Osteoblast (primary cell): ENCODE data around the gene VAMP8. TPM values are rescaled to one million over a fixed set of nuclear protein-coding genes. Genes with fewer than 3 reads are reported as not detected.

Source experiments
- DNase-seq: peaks from one replicate; pipeline ENCODE4 v3.0.0; 2011; ENCODE audit warnings: low spot score, mixed read lengths; ENCODE audit not compliant: insufficient read length; ENCODE audit errors: missing footprints
- H2AFZ ChIP-seq: 2 replicates; pipeline ENCODE4 v1.6.0; 2011; ENCODE audit warnings: mild to moderate bottlenecking, low read length
- H3K27ac ChIP-seq: 2 replicates; pipeline ENCODE4 v1.5.1; 2011; ENCODE audit warnings: mild to moderate bottlenecking, low read depth, low read length, moderate library complexity
- H3K27me3 ChIP-seq: 2 replicates; pipeline ENCODE4 v1.6.0; 2012; ENCODE audit warnings: mild to moderate bottlenecking, control low read depth, inconsistent platforms, low read length, moderate library complexity; ENCODE audit not compliant: insufficient read depth
- H3K36me3 ChIP-seq: 2 replicates; pipeline ENCODE4 v1.5.1; 2011; ENCODE audit warnings: mild to moderate bottlenecking, low read length, control low read depth, moderate library complexity; ENCODE audit not compliant: insufficient read depth
- H3K4me1 ChIP-seq: 2 replicates; pipeline ENCODE4 v1.5.1; 2011; ENCODE audit warnings: mild to moderate bottlenecking, low read length, control low read depth, moderate library complexity; ENCODE audit not compliant: insufficient read depth
- H3K4me2 ChIP-seq: 2 replicates; pipeline ENCODE4 v1.6.0; 2011; ENCODE audit warnings: mild to moderate bottlenecking, low read length; ENCODE audit not compliant: insufficient read depth
- H3K4me3 ChIP-seq: fragments of 200-600 bp; sonication (generic); 3 replicates; pipeline ENCODE4 v1.5.1; 2012; ENCODE audit warnings: mild to moderate bottlenecking, low read length, inconsistent platforms; ENCODE audit not compliant: insufficient read depth
- H3K79me2 ChIP-seq: 2 replicates; pipeline ENCODE4 v1.6.0; 2012; ENCODE audit warnings: mild to moderate bottlenecking, low read length, control low read depth, inconsistent platforms; ENCODE audit not compliant: insufficient read depth
- H3K9me3 ChIP-seq: 2 replicates; pipeline ENCODE4 v1.5.1; 2011; ENCODE audit warnings: low read depth, low read length, control low read depth
- H4K20me1 ChIP-seq: 2 replicates; pipeline ENCODE4 v1.6.0; 2012; ENCODE audit warnings: mild to moderate bottlenecking, low read length, control low read depth; ENCODE audit not compliant: insufficient read depth
- total RNA-seq: library from RNA; depleted of rRNA; stranded (reverse); fragments of >200 nt; gene quantifications from 2 replicates; pipeline ENCODE4 v1.2.3, GENCODE V29; 2012
- TF ChIP-seq, protein P1 (sequence below): IDR thresholded peaks from 2 replicates; pipeline ENCODE4 v1.5.1; 2011; ENCODE audit warnings: mild to moderate bottlenecking, low read depth, low read length, moderate library complexity; ENCODE audit errors: extremely low read depth

The VAMP8 gene
- total RNA-seq, 1 donor: 2.5 TPM

DNA sequence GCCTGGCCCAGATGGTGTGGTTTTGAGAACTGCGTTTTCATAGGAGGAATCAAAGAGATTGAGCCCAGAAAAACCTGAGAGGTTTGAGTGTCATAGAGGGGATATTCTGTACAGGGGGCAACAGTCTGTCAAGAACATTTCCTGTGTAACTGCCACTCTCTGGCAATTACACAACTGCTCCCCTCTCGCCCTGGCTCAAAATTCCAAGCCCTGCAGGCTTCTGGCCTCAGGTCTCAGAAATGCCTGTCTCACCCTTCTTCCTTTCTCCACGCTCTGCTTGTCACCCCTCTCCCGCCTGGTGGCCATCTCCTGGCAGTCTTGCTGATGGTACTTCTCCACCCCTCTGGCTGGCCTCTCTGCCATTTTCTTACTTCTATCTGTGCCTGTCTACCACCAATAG, 10.8 kb downstream of the VAMP8 start:
- H3K27me3 ChIP-seq: no peaks in the 10 kb centered on the region
- H3K4me1 ChIP-seq: peaks cover 48% of the 10 kb centered on the region
- TF ChIP-seq, protein P1, sequence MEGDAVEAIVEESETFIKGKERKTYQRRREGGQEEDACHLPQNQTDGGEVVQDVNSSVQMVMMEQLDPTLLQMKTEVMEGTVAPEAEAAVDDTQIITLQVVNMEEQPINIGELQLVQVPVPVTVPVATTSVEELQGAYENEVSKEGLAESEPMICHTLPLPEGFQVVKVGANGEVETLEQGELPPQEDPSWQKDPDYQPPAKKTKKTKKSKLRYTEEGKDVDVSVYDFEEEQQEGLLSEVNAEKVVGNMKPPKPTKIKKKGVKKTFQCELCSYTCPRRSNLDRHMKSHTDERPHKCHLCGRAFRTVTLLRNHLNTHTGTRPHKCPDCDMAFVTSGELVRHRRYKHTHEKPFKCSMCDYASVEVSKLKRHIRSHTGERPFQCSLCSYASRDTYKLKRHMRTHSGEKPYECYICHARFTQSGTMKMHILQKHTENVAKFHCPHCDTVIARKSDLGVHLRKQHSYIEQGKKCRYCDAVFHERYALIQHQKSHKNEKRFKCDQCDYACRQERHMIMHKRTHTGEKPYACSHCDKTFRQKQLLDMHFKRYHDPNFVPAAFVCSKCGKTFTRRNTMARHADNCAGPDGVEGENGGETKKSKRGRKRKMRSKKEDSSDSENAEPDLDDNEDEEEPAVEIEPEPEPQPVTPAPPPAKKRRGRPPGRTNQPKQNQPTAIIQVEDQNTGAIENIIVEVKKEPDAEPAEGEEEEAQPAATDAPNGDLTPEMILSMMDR: no peak
- H3K4me3 ChIP-seq: no peak overlapping the region
- H2AFZ ChIP-seq: no peak overlapping the region
- no peaks in the 10 kb centered on the region for H3K9me3 ChIP-seq
- H4K20me1 ChIP-seq: peaks cover 4% of the 10 kb centered on the region
- H3K4me2 ChIP-seq: no peak overlapping the region
- no peak overlapping the region for H3K27ac ChIP-seq
- H3K36me3 ChIP-seq: peaks cover 2% of the 10 kb centered on the region
- H3K79me2 ChIP-seq: peaks cover 32% of the 10 kb centered on the region
- DNase-seq: no peak

DNA sequence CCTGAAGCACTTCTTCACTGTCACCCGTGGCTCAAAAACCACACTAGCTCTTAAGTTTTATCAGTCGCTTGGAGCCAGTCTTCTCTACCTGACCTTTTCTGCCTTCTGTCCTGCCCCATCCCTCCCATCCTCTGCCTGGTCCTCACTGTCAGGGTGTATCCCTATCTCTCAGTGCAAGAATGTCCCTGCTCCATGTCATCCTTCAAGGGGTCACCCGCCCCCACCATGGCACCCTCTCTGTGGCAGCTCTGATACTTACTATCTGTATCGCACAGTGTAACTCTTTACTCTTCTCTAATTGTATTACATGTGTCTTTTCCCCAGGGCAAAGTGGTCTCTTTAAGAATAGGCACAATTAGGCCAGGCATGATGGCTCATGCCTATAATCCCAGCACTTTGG, 11.3 kb downstream of the VAMP8 start:
- Histone ChIP-seq H3K79me2 (peaks cover 35% of the 10 kb centered on the region), H3K27ac (no peak overlapping the region), H3K36me3 (peaks cover 5% of the 10 kb centered on the region), H3K4me1 (peaks cover 48% of the 10 kb centered on the region), H3K4me2 (no peak overlapping the region), H4K20me1 (peaks cover 4% of the 10 kb centered on the region), H3K27me3 (no peaks in the 10 kb centered on the region), H2AFZ (no peak overlapping the region), H3K4me3 (no peak overlapping the region), H3K9me3 (no peaks in the 10 kb centered on the region)
- TF ChIP-seq, protein P1: no peak
- no peak for DNase-seq

DNA sequence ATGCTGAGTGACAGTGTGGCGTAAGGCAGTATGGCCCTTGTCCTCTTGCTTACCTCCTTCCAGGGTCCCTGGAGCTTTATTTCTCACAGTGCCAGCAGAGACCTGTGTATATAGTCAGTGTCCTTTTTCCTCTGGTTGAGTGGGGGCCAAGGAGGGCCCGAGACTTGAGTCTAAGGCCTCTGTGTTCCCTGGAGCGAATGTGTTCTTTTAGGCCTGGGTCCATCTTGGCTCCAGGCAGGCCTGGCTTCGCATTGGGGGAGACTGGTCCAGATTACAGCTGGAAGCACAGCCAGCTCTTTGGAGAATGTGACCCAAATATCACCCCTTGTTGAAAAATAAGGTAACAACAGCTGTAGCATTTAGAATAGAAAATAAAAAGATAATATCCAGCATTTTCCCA, 11.8 kb downstream of the VAMP8 start:
- no peak overlapping the region for H3K27ac ChIP-seq
- H3K27me3 ChIP-seq: no peaks in the 10 kb centered on the region
- peaks cover 5% of the 10 kb centered on the region for H3K36me3 ChIP-seq
- H3K4me1 ChIP-seq: peaks cover 45% of the 10 kb centered on the region
- H3K4me2 ChIP-seq: no peak overlapping the region
- no peak overlapping the region for H2AFZ ChIP-seq
- H3K79me2 ChIP-seq: peaks cover 38% of the 10 kb centered on the region
- DNase-seq: no peak
- H3K9me3 ChIP-seq: no peaks in the 10 kb centered on the region
- TF ChIP-seq, protein P1: no peak
- H4K20me1 ChIP-seq: peaks cover 4% of the 10 kb centered on the region
- H3K4me3 ChIP-seq: no peak overlapping the region

DNA sequence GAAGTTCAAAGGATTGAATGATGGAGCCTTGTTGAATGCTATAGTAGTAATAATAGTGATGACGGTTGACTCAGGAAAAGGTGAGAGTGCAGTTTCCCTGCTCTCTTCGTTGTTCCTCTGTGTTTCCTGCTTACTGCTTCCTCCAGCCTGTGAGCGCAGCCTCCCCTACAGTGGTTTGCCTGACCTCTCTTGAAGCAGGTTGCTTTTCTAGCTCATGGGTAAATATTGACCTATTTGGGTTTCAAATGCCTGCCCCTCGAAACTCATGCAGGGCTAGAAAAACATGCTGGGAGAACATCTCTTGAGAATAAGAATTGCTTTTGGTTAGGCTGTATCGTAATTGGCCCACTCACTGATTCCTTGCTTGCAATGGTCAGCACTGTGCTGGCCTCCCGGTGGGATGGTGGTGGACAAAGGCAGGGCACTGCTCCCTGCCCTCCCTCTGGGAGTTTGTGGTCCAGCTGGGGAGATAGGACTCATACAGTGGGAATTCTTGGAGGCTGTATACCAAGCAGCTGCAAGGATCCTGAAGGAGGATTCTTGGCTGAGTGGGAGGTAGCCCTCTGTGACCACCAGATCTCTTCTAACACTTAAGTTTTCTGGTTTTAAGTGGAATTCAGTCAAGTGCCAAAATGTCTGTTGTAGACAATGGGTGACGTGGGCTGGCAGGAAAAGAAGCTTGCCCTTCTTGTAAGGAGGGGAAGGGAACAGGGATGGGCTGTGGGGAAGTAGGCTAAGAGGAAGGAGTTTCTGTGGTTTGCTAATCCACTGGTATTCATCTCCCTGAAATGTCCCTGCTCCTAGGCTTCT, 12.8 kb downstream of the VAMP8 start:
- peaks cover 5% of the 10 kb centered on the region for H3K36me3 ChIP-seq
- no peaks in the 10 kb centered on the region for H3K27me3 ChIP-seq
- H3K27ac ChIP-seq: peak overlapping the region; percentile 90
- no peak overlapping the region for H2AFZ ChIP-seq
- H3K9me3 ChIP-seq: no peaks in the 10 kb centered on the region
- peak; percentile 98 for DNase-seq
- H3K4me3 ChIP-seq: peak overlapping the region; percentile 5
- H3K4me2 ChIP-seq: peak overlapping the region; percentile 52
- TF ChIP-seq, protein P1: no peak
- H3K4me1 ChIP-seq: peaks cover 46% of the 10 kb centered on the region
- peaks cover 4% of the 10 kb centered on the region for H4K20me1 ChIP-seq
- peaks cover 39% of the 10 kb centered on the region for H3K79me2 ChIP-seq
